HUES64 (cell line): ENCODE results near the gene DTD1.

Source experiments
- H3K27ac ChIP-seq: 2 replicates; pipeline ENCODE4 v1.7.0; 2013; ENCODE audit warnings: low read depth, low read length, inconsistent platforms
- H3K27me3 ChIP-seq: 2 replicates; pipeline ENCODE4 v1.6.1; 2013; ENCODE audit warnings: mild to moderate bottlenecking, low read length; ENCODE audit not compliant: insufficient read depth
- H3K36me3 ChIP-seq: 2 replicates; pipeline ENCODE4 v1.6.1; 2013; ENCODE audit warnings: mild to moderate bottlenecking, low read length; ENCODE audit not compliant: insufficient read depth
- H3K4me1 ChIP-seq: 2 replicates; pipeline ENCODE4 v1.6.1; 2013; ENCODE audit warnings: mild to moderate bottlenecking, low read length, moderate library complexity; ENCODE audit not compliant: insufficient read depth
- H3K4me3 ChIP-seq: 2 replicates; pipeline ENCODE4 v1.5.1; 2013; ENCODE audit warnings: mild to moderate bottlenecking, low read length, moderate library complexity
- H3K9ac ChIP-seq: 2 replicates; pipeline ENCODE4 v1.6.1; 2013; ENCODE audit warnings: mild to moderate bottlenecking, low read depth, low read length
- H3K9me3 ChIP-seq: 2 replicates; pipeline ENCODE4 v1.6.1; 2013; ENCODE audit warnings: low read depth, low read length; ENCODE audit not compliant: insufficient read depth
- WGBS: fragments of 150-250, 120-280 bp; methylation state at CpG from one replicate; pipeline ENCODE4 v1.1.7; 2013; ENCODE audit warnings: missing lambda C conversion rate; 5-methylcytosine and 5-hydroxymethylcytosine counted together

Gene DTD1

GRCh38 chr20:18705490-18705889 lies 117.6 kb downstream of the DTD1 start:
- H3K4me1 ChIP-seq, result no peaks in the 10 kb centered on the region
- H3K9me3 ChIP-seq, result no peaks in the 10 kb centered on the region
- WGBS, result 89% methylated on average over 3 of the region's 3 CpGs
- H3K27me3 ChIP-seq, result no peaks in the 10 kb centered on the region
- no peak overlapping the region for H3K4me3 ChIP-seq
- H3K36me3 ChIP-seq, result no peaks in the 10 kb centered on the region
- no peak overlapping the region for H3K27ac ChIP-seq
- H3K9ac ChIP-seq, result no peak overlapping the region

GRCh38 chr20:18705910-18706309 lies 118.1 kb downstream of the DTD1 start:
- H3K27ac ChIP-seq, result no peak overlapping the region
- WGBS, result 95% methylated on average over 2 of the region's 2 CpGs
- H3K4me3 ChIP-seq, result no peak overlapping the region
- no peaks in the 10 kb centered on the region for H3K9me3 ChIP-seq
- no peaks in the 10 kb centered on the region for H3K27me3 ChIP-seq
- no peaks in the 10 kb centered on the region for H3K36me3 ChIP-seq
- no peaks in the 10 kb centered on the region for H3K4me1 ChIP-seq
- no peak overlapping the region for H3K9ac ChIP-seq

GRCh38 chr20:18712131-18712530 lies 124.3 kb downstream of the DTD1 start:
- Histone ChIP-seq H3K4me3 (no peak overlapping the region), H3K27ac (no peak overlapping the region), H3K9ac (no peak overlapping the region), H3K4me1 (0 out of 2 replicates have a peak, but pooled peaks cover 6% of the 10 kb centered on the region), H3K36me3 (no peaks in the 10 kb centered on the region), H3K27me3 (no peaks in the 10 kb centered on the region), H3K9me3 (no peaks in the 10 kb centered on the region)
- 81% methylated on average over 1 of the region's 1 CpG for WGBS

GRCh38 chr20:18712882-18713281 lies 125.0 kb downstream of the DTD1 start:
- no peak overlapping the region for H3K9ac ChIP-seq
- H3K4me3 ChIP-seq, result no peak overlapping the region
- no peaks in the 10 kb centered on the region for H3K27me3 ChIP-seq
- H3K4me1 ChIP-seq, result 0 out of 2 replicates have a peak, but pooled peaks cover 6% of the 10 kb centered on the region
- no peaks in the 10 kb centered on the region for H3K9me3 ChIP-seq
- H3K27ac ChIP-seq, result no peak overlapping the region
- WGBS, result 25% methylated on average over 3 of the region's 3 CpGs
- H3K36me3 ChIP-seq, result no peaks in the 10 kb centered on the region

GRCh38 chr20:18715564-18715963 lies 127.7 kb downstream of the DTD1 start:
- WGBS, result 96% methylated on average over 3 of the region's 3 CpGs

GRCh38 chr20:18717062-18717461 lies 129.2 kb downstream of the DTD1 start:
- no peaks in the 10 kb centered on the region for H3K27me3 ChIP-seq
- peaks cover 6% of the 10 kb centered on the region; the same call in 1 of the 2 replicates for H3K9me3 ChIP-seq
- H3K36me3 ChIP-seq, result no peaks in the 10 kb centered on the region
- 0 out of 2 replicates have a peak, but pooled peaks cover 6% of the 10 kb centered on the region for H3K4me1 ChIP-seq
- no peak overlapping the region for H3K4me3 ChIP-seq
- H3K9ac ChIP-seq, result no peak overlapping the region
- WGBS, result 89% methylated on average over 1 of the region's 1 CpG
- H3K27ac ChIP-seq, result no peak overlapping the region

More at GRCh38 chr20:18715564-18715963, 127.7 kb downstream of the DTD1 start:
- H3K9ac ChIP-seq, result no peak overlapping the region
- no peaks in the 10 kb centered on the region for H3K36me3 ChIP-seq
- H3K27me3 ChIP-seq, result no peaks in the 10 kb centered on the region
- H3K9me3 ChIP-seq, result 0 out of 2 replicates have a peak, but pooled peaks cover 2% of the 10 kb centered on the region
- H3K27ac ChIP-seq, result no peak overlapping the region
- 0 out of 2 replicates have a peak, but pooled peaks cover 6% of the 10 kb centered on the region for H3K4me1 ChIP-seq
- H3K4me3 ChIP-seq, result no peak overlapping the region

- H3K4me1 ChIP-seq, result 0 out of 2 replicates have a peak, but pooled peaks cover 4% of the 10 kb centered on the region
- H3K27me3 ChIP-seq, result no peaks in the 10 kb centered on the region
- H3K9me3 ChIP-seq, result peaks cover 6% of the 10 kb centered on the region; the same call in 1 of the 2 replicates
- H3K9ac ChIP-seq, result no peak overlapping the region
- no peaks in the 10 kb centered on the region for H3K36me3 ChIP-seq
- H3K27ac ChIP-seq, result no peak overlapping the region
- no peak overlapping the region for H3K4me3 ChIP-seq
- 86% methylated on average over 3 of the region's 3 CpGs for WGBS
Observed at GRCh38 chr20:18718129-18718528, 130.3 kb downstream of the DTD1 start.

GRCh38 chr20:18719426-18719825 lies 131.6 kb downstream of the DTD1 start:
- H3K9ac ChIP-seq, result no peak overlapping the region
- 94% methylated on average over 3 of the region's 3 CpGs for WGBS
- H3K36me3 ChIP-seq, result no peaks in the 10 kb centered on the region
- H3K27me3 ChIP-seq, result no peaks in the 10 kb centered on the region
- no peaks in the 10 kb centered on the region for H3K4me1 ChIP-seq
- no peak overlapping the region for H3K4me3 ChIP-seq
- H3K27ac ChIP-seq, result no peak overlapping the region
- H3K9me3 ChIP-seq, result peaks cover 6% of the 10 kb centered on the region; the same call in 1 of the 2 replicates

GRCh38 chr20:18721551-18722115 lies 133.8 kb downstream of the DTD1 start:
- Histone ChIP-seq H3K27me3 (no peaks in the 10 kb centered on the region), H3K4me3 (no peak overlapping the region), H3K9ac (no peak overlapping the region), H3K36me3 (no peaks in the 10 kb centered on the region), H3K9me3 (peaks cover 6% of the 10 kb centered on the region; the same call in 1 of the 2 replicates), H3K4me1 (no peaks in the 10 kb centered on the region), H3K27ac (no peak overlapping the region)
- WGBS, result 93% methylated on average over 9 of the region's 9 CpGs

GRCh38 chr20:18722371-18722770 lies 134.5 kb downstream of the DTD1 start:
- Histone ChIP-seq H3K36me3 (no peaks in the 10 kb centered on the region), H3K4me1 (no peaks in the 10 kb centered on the region), H3K27ac (no peak overlapping the region), H3K9me3 (peaks cover 6% of the 10 kb centered on the region; the same call in 1 of the 2 replicates), H3K27me3 (no peaks in the 10 kb centered on the region), H3K9ac (no peak overlapping the region), H3K4me3 (no peak overlapping the region)
- 90% methylated on average over 1 of the region's 1 CpG for WGBS

- no peaks in the 10 kb centered on the region for H3K27me3 ChIP-seq
- peaks cover 6% of the 10 kb centered on the region; the same call in 1 of the 2 replicates for H3K9me3 ChIP-seq
- no peak overlapping the region for H3K27ac ChIP-seq
- H3K36me3 ChIP-seq, result no peaks in the 10 kb centered on the region
- H3K9ac ChIP-seq, result no peak overlapping the region
- no peak overlapping the region for H3K4me3 ChIP-seq
- H3K4me1 ChIP-seq, result no peaks in the 10 kb centered on the region
- WGBS, result 92% methylated on average over 3 of the region's 3 CpGs
Observed at GRCh38 chr20:18724077-18724476, 136.2 kb downstream of the DTD1 start.
